ENCODE measurements around the gene WWTR1. TPM values are rescaled to one million over a fixed set of nuclear protein-coding genes. Genes with fewer than 3 reads are reported as not detected.

Gene WWTR1
- total and polyA plus RNA-seq, 2 donors (not counting 3 experiments of a cell fraction or from before 2014, with no cell fraction given) = 210 to 341 TPM

GRCh38 chr3:149515249-149515648, 142.6 kb downstream of the WWTR1 start:
- Histone ChIP-seq H3K27ac (ENCODE audit: insufficient read depth, low read depth, low read length) (no peak overlapping the region), H3K36me3 (ENCODE audit: control insufficient read depth in 2 of 2, extremely low read depth in 1 of 2, insufficient read depth in 2 of 2, low read length in 2 of 2) (peaks cover 12 to 26% of the 10 kb centered on the region in 2 experiments), H3K4me3 (replicated peaks in 1 of 3; ENCODE audit: insufficient read depth in 1 of 3, low read depth in 1 of 3, low read length in 3 of 3) (no peak overlapping the region), H3K79me2 (ENCODE audit: control insufficient read depth, insufficient read depth, low read length) (no peaks in the 10 kb centered on the region), H3K9ac (replicated peaks; ENCODE audit: extremely low read depth, insufficient read depth, low read length) (no peak overlapping the region), H3K9me1 (replicated peaks; ENCODE audit: control insufficient read depth, extremely low read depth, insufficient read depth, low read length) (no peaks in the 10 kb centered on the region), H4K20me1 (replicated peaks; ENCODE audit: control insufficient read depth, extremely low read depth, insufficient read depth, low read length) (no peaks in the 10 kb centered on the region), H3K27me3 (ENCODE audit: control insufficient read depth in 2 of 2, insufficient read depth in 2 of 2, low read length in 2 of 2) (no peaks in the 10 kb centered on the region), H3K4me1 (ENCODE audit: control insufficient read depth, extremely low read depth, insufficient read depth, low read length) (peaks cover 3% of the 10 kb centered on the region), H3K4me2 (ENCODE audit: insufficient read depth, low read length) (no peak overlapping the region), H2AFZ (ENCODE audit: low read depth, low read length) (no peak overlapping the region), H3K9me3 (replicated peaks; ENCODE audit: control insufficient read depth, insufficient read depth, low read length) (no peaks in the 10 kb centered on the region)
- FAIRE-seq = no peak
- dilution Hi-C loops (cut with MboI; ENCODE audit: extremely low pct_ligation_motif_present, low sequenced_read_pairs) = loop anchor here (25.0 kb wide), 1 partner anchor 222 kb away; no protein-coding TSS in a partner anchor
- BruUV-seq (replicated peaks) = no TSS peak
- no peak for DNase-seq (ENCODE audit: low read depth, low spot score)
- no peak for TF ChIP-seq GATA2 (IDR thresholded peaks at IDR 0.05; ENCODE audit: insufficient read depth, insufficient read length, low read depth, low read length)
- TF ChIP-seq POLR2AphosphoS5 (IDR thresholded peaks at IDR 0.05; ENCODE audit: insufficient read depth, low read depth, low read length) = no peak
- no peak for TF ChIP-seq CTCF (IDR thresholded peaks at IDR 0.05; ENCODE audit: extremely low read depth in 1 of 2, insufficient read depth in 1 of 2, low read depth in 1 of 2, low read length in 2 of 2)
- no peak for TF ChIP-seq EZH2 (IDR thresholded peaks at IDR 0.05; ENCODE audit: borderline replicate concordance, low read depth, low read length, severe bottlenecking)
- no peak for TF ChIP-seq POLR2A (IDR thresholded peaks at IDR 0.05; ENCODE audit: low read depth, low read length)
- TF ChIP-seq, protein P1, sequence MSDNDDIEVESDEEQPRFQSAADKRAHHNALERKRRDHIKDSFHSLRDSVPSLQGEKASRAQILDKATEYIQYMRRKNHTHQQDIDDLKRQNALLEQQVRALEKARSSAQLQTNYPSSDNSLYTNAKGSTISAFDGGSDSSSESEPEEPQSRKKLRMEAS (IDR thresholded peaks at IDR 0.05; ENCODE audit: insufficient read depth, insufficient read length) = no peak
- no peak for TF ChIP-seq FOS (IDR thresholded peaks at IDR 0.05; ENCODE audit: borderline replicate concordance, insufficient read depth, low read length)
- TF ChIP-seq JUN (IDR thresholded peaks at IDR 0.05; ENCODE audit: borderline replicate concordance, insufficient read depth, insufficient read length, low read depth) = no peak
- no peak for TF ChIP-seq MYC (IDR thresholded peaks at IDR 0.05; ENCODE audit: low read depth, low read length)
- ChIA-PET CTCF (interaction anchor here (0.9 to 10.4 kb wide), 6 partner anchors 8 to 293 kb away, joined by 3 to 103 read pairs (median 4); partner anchors contain the start of gene WWTR1), POLR2A (no interaction called here)
- intact Hi-C loops (cut with micrococcal nuclease) = no loop called here
